HepG2 (cell line): ENCODE results near the gene C9orf78. TPM values are rescaled to one million over a fixed set of nuclear protein-coding genes. Genes with fewer than 3 reads are reported as not detected.

Experiments used
- CTCF ChIP-seq: sonication (generic); formaldehyde crosslinking; IDR thresholded peaks from 2 replicates; pipeline ENCODE4 v1.5.0; 2020; ENCODE audit warnings: mild to moderate bottlenecking, missing genetic modification reagents, moderate library complexity
- DMTF1 ChIP-seq: sonication (generic); formaldehyde crosslinking; IDR thresholded peaks from 2 replicates; pipeline ENCODE4 v1.4.0; 2020; ENCODE audit warnings: mild to moderate bottlenecking, missing genetic modification reagents
- DNMT3B ChIP-seq: conservative IDR thresholded peaks from 2 replicates; pipeline ENCODE4 v1.6.1; 2016; ENCODE audit warnings: missing biosample characterization, control low read depth
- EEA1 ChIP-seq: sonication (generic); formaldehyde crosslinking; IDR thresholded peaks from 2 replicates; pipeline ENCODE4 v1.5.1; 2020; ENCODE audit warnings: mild to moderate bottlenecking, missing genetic modification reagents, borderline replicate concordance
- FOXJ3 ChIP-seq: sonication (generic); formaldehyde crosslinking; IDR thresholded peaks from 2 replicates; pipeline ENCODE4 v1.4.0; 2020; ENCODE audit warnings: missing genetic modification reagents, mild to moderate bottlenecking, borderline replicate concordance
- HHEX ChIP-seq: IDR thresholded peaks from 2 replicates; pipeline ENCODE4 v1.6.1; 2016; ENCODE audit warnings: control low read depth
- HNRNPLL ChIP-seq: fragments of 200-400 bp; formaldehyde crosslinking; IDR thresholded peaks from 2 replicates; pipeline ENCODE4 v1.6.1; 2017; ENCODE audit warnings: mild to moderate bottlenecking, low read depth, low read length; ENCODE audit not compliant: poor library complexity, severe bottlenecking
- JUN ChIP-seq: sonication (generic); formaldehyde crosslinking; IDR thresholded peaks from 2 replicates; pipeline ENCODE4 v1.4.0; 2020; ENCODE audit warnings: mild to moderate bottlenecking, missing genetic modification reagents
- NRL ChIP-seq: sonication (generic); formaldehyde crosslinking; IDR thresholded peaks from 2 replicates; pipeline ENCODE4 v1.5.0; 2020; ENCODE audit warnings: missing genetic modification reagents, mild to moderate bottlenecking, moderate library complexity, borderline replicate concordance
- POLR2AphosphoS5 ChIP-seq: IDR thresholded peaks from 2 replicates; pipeline ENCODE4 v1.6.1; 2012; ENCODE audit warnings: low read depth, low read length
- PPARG ChIP-seq: conservative IDR thresholded peaks from 2 replicates; pipeline ENCODE4 v1.6.1; 2016; ENCODE audit warnings: missing biosample characterization, missing genetic modification reagents
- PRDM15 ChIP-seq: sonication (generic); formaldehyde crosslinking; IDR thresholded peaks from 2 replicates; pipeline ENCODE4 v1.4.0; 2020; ENCODE audit warnings: missing genetic modification reagents
- SATB2 ChIP-seq: sonication (generic); formaldehyde crosslinking; IDR thresholded peaks from 2 replicates; pipeline ENCODE4 v1.5.0; 2020; ENCODE audit warnings: missing genetic modification reagents
- SP1 ChIP-seq, 2 experiments: fragments of 450-650 bp in 1 of 2; sonication (generic) in 1 of 2; formaldehyde crosslinking in 1 of 2; IDR thresholded peaks; 2 replicates each; pipeline versions ENCODE4 v1.4.0 to v1.6.1; 2016 to 2020; ENCODE audit warnings: missing genetic modification reagents in 1 of 2
- TIGD3 ChIP-seq: sonication (generic); formaldehyde crosslinking; IDR thresholded peaks from 2 replicates; pipeline ENCODE4 v1.5.1; 2020; ENCODE audit warnings: mild to moderate bottlenecking, missing genetic modification reagents, borderline replicate concordance
- ZBTB21 ChIP-seq: sonication (generic); formaldehyde crosslinking; IDR thresholded peaks from 2 replicates; pipeline ENCODE4 v1.4.0; 2020; ENCODE audit warnings: missing genetic modification reagents
- ZMAT5 ChIP-seq: sonication (generic); formaldehyde crosslinking; IDR thresholded peaks from 2 replicates; pipeline ENCODE4 v1.5.0; 2020; ENCODE audit warnings: mild to moderate bottlenecking, low read depth, missing genetic modification reagents, borderline replicate concordance
- ZNF501 ChIP-seq: sonication (generic); formaldehyde crosslinking; IDR thresholded peaks from 2 replicates; pipeline ENCODE4 v1.5.1; 2020; ENCODE audit warnings: mild to moderate bottlenecking, moderate library complexity, missing genetic modification reagents
- ZNF780A ChIP-seq: sonication (generic); formaldehyde crosslinking; IDR thresholded peaks from 2 replicates; pipeline ENCODE4 v1.8.0; 2022; ENCODE audit warnings: mild to moderate bottlenecking, missing genetic modification reagents, moderate library complexity
- ZNF879 ChIP-seq: sonication (generic); formaldehyde crosslinking; IDR thresholded peaks from 2 replicates; pipeline ENCODE4 v1.8.1; 2023; ENCODE audit warnings: missing genetic modification reagents
- polyA plus RNA-seq, 8 experiments: library from polyadenylated mRNA; depleted of rRNA in 3 of 8; stranded (reverse) in 7 of 8; unstranded in 1 of 8; fragments of >200 nt; fragmentation: Illumina TruSeq in 4 of 8; extraction: Trizol in 4 of 8; gene quantifications; 2 replicates each; pipeline versions ENCODE4 v1.2.1 to v1.2.3, GENCODE V29; 2011 to 2016; ENCODE audit warnings: low read depth in 4 of 8, missing spikeins in 1 of 8, mixed read lengths in 1 of 8; ENCODE audit not compliant: insufficient read depth in 1 of 8
- total RNA-seq, 5 experiments: library from RNA; depleted of rRNA; stranded (reverse); fragments of >200 nt; fragmentation: Illumina TruSeq; extraction: Trizol; gene quantifications; 2 replicates each; pipeline ENCODE4 v1.2.3, GENCODE V29; 2016; ENCODE audit warnings: low read depth in 1 of 5

The C9orf78 gene
- total and polyA plus RNA-seq, 2 of the 13 experiments (the other 11 are each of a cell fraction or from before 2014, with no cell fraction given): 18.4 to 35.5 TPM

- TF ChIP-seq TIGD3 (no peak), EEA1 (CRISPR knock-in tag) (no peak), HNRNPLL (no peak), ZNF780A (CRISPR knock-in tag) (no peak), ZMAT5 (CRISPR knock-in tag) (no peak), ZBTB21 (CRISPR knock-in tag) (no peak), FOXJ3 (CRISPR knock-in tag) (no peak), PRDM15 (no peak), POLR2AphosphoS5 (peak; percentile 66), PPARG (CRISPR knock-in tag) (no peak), SP1 (IDR thresholded peaks at IDR 0.05) (no peak), SP1 (CRISPR knock-in tag; IDR thresholded peaks at IDR 0.05) (peak; percentile 57; the same call in 1 of the 2 replicates), SATB2 (CRISPR knock-in tag) (no peak), JUN (CRISPR knock-in tag) (no peak), HHEX (CRISPR knock-in tag) (no peak), CTCF (CRISPR knock-in tag) (no peak), NRL (no peak), ZNF501 (CRISPR knock-in tag) (0 out of 2 replicates have a peak, but pooled peaks have one; percentile 20), ZNF879 (CRISPR knock-in tag) (no peak), DNMT3B (CRISPR knock-in tag) (no peak), DMTF1 (no peak)
Measured at GRCh38 chr9:129884220-129885017, 49.3 kb upstream of the C9orf78 start (continued).
